Psoas muscle (tissue), 8 donors: ENCODE measurements around the gene LRFN2. TPM values are rescaled to one million over a fixed set of nuclear protein-coding genes. Genes with fewer than 3 reads are reported as not detected.

Source experiments
- ATAC-seq, 4 donors: fragments of 200-7000 bp; cut with Tn5 transposase; one replicate each; pipeline ENCODE4 v1.9.1; 2020; ENCODE audit warnings: moderate library complexity in 3 of 4, mild to moderate bottlenecking in 2 of 4
- DNase-seq, 2 donors: peaks; one replicate each; pipeline ENCODE4 v3.0.0-alpha.2; 2020
- H3K27ac ChIP-seq: fragments of 200-600 bp; one replicate; pipeline ENCODE4 v1.8.0; 2022
- H3K27me3 ChIP-seq, 3 donors: fragments of 200-600 bp in 1 of 3; one replicate each; pipeline versions ENCODE4 v1.6.1 to v1.8.0; 2013 to 2022; ENCODE audit warnings: low read length in 2 of 3, mild to moderate bottlenecking in 2 of 3, moderate library complexity in 1 of 3; ENCODE audit not compliant: insufficient read depth in 3 of 3
- H3K36me3 ChIP-seq, 2 donors: fragments of 200-600 bp in 1 of 2; one replicate each; pipeline versions ENCODE4 v1.6.1 to v1.8.0; 2013 to 2022; ENCODE audit warnings: low read depth in 1 of 2, mild to moderate bottlenecking in 1 of 2, moderate library complexity in 1 of 2; ENCODE audit not compliant: insufficient read depth in 1 of 2
- H3K4me1 ChIP-seq: fragments of 200-600 bp; one replicate; pipeline ENCODE4 v1.8.0; 2022
- H3K4me3 ChIP-seq: fragments of 200-600 bp; one replicate; pipeline ENCODE4 v1.8.0; 2022; ENCODE audit warnings: mild to moderate bottlenecking
- H3K9me3 ChIP-seq: fragments of 200-600 bp; one replicate; pipeline ENCODE4 v1.8.0; 2022
- CTCF ChIP-seq: fragments of 200-600 bp; IDR thresholded peaks from one replicate; pipeline ENCODE4 v1.8.0; 2022; ENCODE audit warnings: antibody characterized with exemption
- WGBS, 3 donors: extraction: QIAGEN DNeasy Blood & Tissue Kit; methylation state at CpG; one replicate each; pipeline versions ENCODE4 v1.1.6 to v1.1.7; 2013; 5-methylcytosine and 5-hydroxymethylcytosine counted together
- intact Hi-C, 2 donors: fragments of 100-400 bp; cut with DNase I; formaldehyde crosslinking; loops; one replicate each; pipeline versions ENCODE4 v1.11.0 to v1.14.2; 2022
- polyA plus RNA-seq, 3 donors: library from polyadenylated mRNA; stranded (reverse); fragments of 200-250 nt; gene quantifications; one replicate each; pipeline ENCODE4 v1.2.3, GENCODE V29; 2013
- total RNA-seq, 4 donors: library from RNA; stranded (reverse); fragmentation: NEBNext Ultra II Directional in 2 of 4; extraction: Animal tissue kit (Norgen Biotek cat#: 25700) in 2 of 4; gene quantifications; one replicate each; pipeline versions ENCODE4 v1.2.1 to v1.2.4, GENCODE V29; 2021 to 2023
- donor health status: healthy with polysubstance abuse.
- donor health status: DM: no; HTN: no; CAD: no; lungs with moderate emphysema.
- donor health status: Bipolar disorder and iron deficiency.
- donor health status: healthy.
- donor health status: DM: yes; HTN: yes; CAD: no.
- donor health status: DM: no; HTN: no; CAD: no.
- donor health status: DM: no; HTN: no; CAD: no.
- donor health status: DM: yes; HTN: yes; CAD: no.

The LRFN2 gene
- total and polyA plus RNA-seq, 7 donors, result 0.06 TPM; not detected in 6

- Histone ChIP-seq H3K4me3 (no peak overlapping the region), H3K27me3 (no peaks in the 10 kb centered on the region), H3K27ac (no peak overlapping the region), H3K4me1 (peaks cover 17% of the 10 kb centered on the region), H3K36me3 (no peaks in the 10 kb centered on the region), H3K9me3 (no peaks in the 10 kb centered on the region)
- 50 to 56% (median 51%) methylated on average over 10 to 11 of the region's 11 CpGs for WGBS, 3 donors
- no peak for DNase-seq
- intact Hi-C loops, result loop anchor here (5.0 kb wide), 2 partner anchors 38 to 48 kb away; no protein-coding TSS in a partner anchor
- TF ChIP-seq CTCF, result no peak
- ATAC-seq, result no peak
These were observed 237.9 kb downstream of the LRFN2 start for GRCh38 chr6:40349123-40349900.

GRCh38 chr6:40348591-40348990 is 238.6 kb downstream of the LRFN2 start:
- DNase-seq (no peak), ATAC-seq (no peak)
- Histone ChIP-seq H3K9me3 (no peaks in the 10 kb centered on the region), H3K36me3 (no peaks in the 10 kb centered on the region), H3K27me3 (no peaks in the 10 kb centered on the region), H3K27ac (no peak overlapping the region), H3K4me3 (no peak overlapping the region), H3K4me1 (peaks cover 17% of the 10 kb centered on the region)
- TF ChIP-seq CTCF, result no peak
- WGBS, 3 donors, result 75 to 97% (median 89%) methylated on average over 4 of the region's 4 CpGs
- intact Hi-C loops, result loop anchor here (5.0 kb wide), 2 partner anchors 39 to 49 kb away; no protein-coding TSS in a partner anchor

GRCh38 chr6:40347571-40348011 is 239.6 kb downstream of the LRFN2 start:
- Histone ChIP-seq H3K27ac (no peak overlapping the region), H3K4me3 (no peak overlapping the region), H3K9me3 (no peaks in the 10 kb centered on the region), H3K36me3 (no peaks in the 10 kb centered on the region), H3K27me3 (no peaks in the 10 kb centered on the region), H3K4me1 (peaks cover 16% of the 10 kb centered on the region)
- 52 to 62% (median 55%) methylated on average over 3 to 5 of the region's 5 CpGs for WGBS, 3 donors
- intact Hi-C loops, result loop anchor here (5.0 kb wide), 2 partner anchors 40 to 50 kb away; no protein-coding TSS in a partner anchor
- DNase-seq, result no peak
- no peak for ATAC-seq
- no peak for TF ChIP-seq CTCF

GRCh38 chr6:40346246-40346645 is 240.9 kb downstream of the LRFN2 start:
- Histone ChIP-seq H3K27me3 (no peaks in the 10 kb centered on the region), H3K4me1 (peaks cover 16% of the 10 kb centered on the region), H3K36me3 (no peaks in the 10 kb centered on the region), H3K4me3 (no peak overlapping the region), H3K9me3 (no peaks in the 10 kb centered on the region), H3K27ac (peak overlapping the region; percentile 64)
- DNase-seq (no peak), ATAC-seq (peak in 3 of 4 donors; percentile 6 to 51 (median 17))
- WGBS, 3 donors, result 41 to 66% (median 45%) methylated on average over 6 of the region's 6 CpGs
- intact Hi-C loops, result loop anchor here (5.0 kb wide), 2 partner anchors 41 to 51 kb away; no protein-coding TSS in a partner anchor
- no peak for TF ChIP-seq CTCF
